Nephron (organoid): ENCODE measurements around the gene KLHDC3.

Experiments used
- H3K27ac Mint-ChIP-seq, 3 experiments: 2 replicates each; pipeline ENCODE4 v1.8.0; 2020; ENCODE audit warnings: mixed read lengths in 3 of 3, mild to moderate bottlenecking in 2 of 3, moderate library complexity in 1 of 3
- H3K27me3 Mint-ChIP-seq: 2 replicates; pipeline ENCODE4 v1.8.0; 2021; ENCODE audit warnings: low read depth, mild to moderate bottlenecking, moderate library complexity, mixed read lengths
- H3K36me3 Mint-ChIP-seq: 2 replicates; pipeline ENCODE4 v1.8.0; 2020; ENCODE audit warnings: low read depth, mixed read lengths
- H3K4me1 Mint-ChIP-seq: 2 replicates; pipeline ENCODE4 v1.8.0; 2020; ENCODE audit warnings: mixed read lengths
- H3K4me3 Mint-ChIP-seq, 3 experiments: 2 replicates each; pipeline ENCODE4 v1.8.0; 2020; ENCODE audit warnings: mild to moderate bottlenecking in 3 of 3, mixed read lengths in 3 of 3, moderate library complexity in 2 of 3
- H3K9me3 Mint-ChIP-seq: 2 replicates; pipeline ENCODE4 v1.8.0; 2020; ENCODE audit warnings: mixed read lengths
- CTCF ChIP-seq, 3 experiments: fragments of 200-600 bp; sonication (generic); IDR thresholded peaks; one replicate each; pipeline ENCODE4 v1.5.0; 2021; ENCODE audit warnings: antibody characterized with exemption in 3 of 3; ENCODE audit not compliant: unreplicated experiment in 3 of 3

The KLHDC3 gene

GRCh38 chr6:42969934-42970333, 44.1 kb upstream of the KLHDC3 start:
- H3K4me1 Mint-ChIP-seq, result no peaks in the 10 kb centered on the region
- no peak overlapping the region for H3K4me3 Mint-ChIP-seq
- no peaks in the 10 kb centered on the region for H3K27me3 Mint-ChIP-seq
- no peak overlapping the region for H3K27ac Mint-ChIP-seq
- no peak for TF ChIP-seq CTCF (IDR thresholded peaks at IDR 0.05; ENCODE audit: unreplicated experiment in 3 of 3)
- no peaks in the 10 kb centered on the region for H3K9me3 Mint-ChIP-seq
- H3K36me3 Mint-ChIP-seq, result peaks cover 18% of the 10 kb centered on the region

GRCh38 chr6:42970871-42971612, 43.0 kb upstream of the KLHDC3 start:
- Mint-ChIP-seq H3K4me1 (no peaks in the 10 kb centered on the region), H3K4me3 (no peak overlapping the region), H3K9me3 (no peaks in the 10 kb centered on the region), H3K27ac (no peak overlapping the region), H3K27me3 (no peaks in the 10 kb centered on the region), H3K36me3 (peaks cover 17% of the 10 kb centered on the region)
- no peak for TF ChIP-seq CTCF (IDR thresholded peaks at IDR 0.05; ENCODE audit: unreplicated experiment in 3 of 3)

GRCh38 chr6:42971746-42972327, 42.2 kb upstream of the KLHDC3 start:
- H3K36me3 Mint-ChIP-seq, result peaks cover 15% of the 10 kb centered on the region
- H3K27me3 Mint-ChIP-seq, result no peaks in the 10 kb centered on the region
- H3K4me1 Mint-ChIP-seq, result peaks cover 3% of the 10 kb centered on the region
- H3K27ac Mint-ChIP-seq, result no peak overlapping the region
- TF ChIP-seq CTCF (IDR thresholded peaks at IDR 0.05; ENCODE audit: unreplicated experiment in 3 of 3), result no peak
- no peaks in the 10 kb centered on the region for H3K9me3 Mint-ChIP-seq
- no peak overlapping the region for H3K4me3 Mint-ChIP-seq

GRCh38 chr6:42973926-42974325, 40.1 kb upstream of the KLHDC3 start:
- TF ChIP-seq CTCF (IDR thresholded peaks at IDR 0.05; ENCODE audit: unreplicated experiment in 3 of 3), result no peak
- H3K36me3 Mint-ChIP-seq, result peaks cover 17% of the 10 kb centered on the region
- H3K27ac Mint-ChIP-seq, result no peak overlapping the region
- no peaks in the 10 kb centered on the region for H3K9me3 Mint-ChIP-seq
- H3K4me1 Mint-ChIP-seq, result peaks cover 11% of the 10 kb centered on the region
- no peaks in the 10 kb centered on the region for H3K27me3 Mint-ChIP-seq
- H3K4me3 Mint-ChIP-seq, result no peak overlapping the region

GRCh38 chr6:42974919-42975505, 39.0 kb upstream of the KLHDC3 start:
- Mint-ChIP-seq H3K27ac (no peak overlapping the region), H3K4me1 (peaks cover 21% of the 10 kb centered on the region), H3K9me3 (no peaks in the 10 kb centered on the region), H3K27me3 (no peaks in the 10 kb centered on the region), H3K36me3 (peaks cover 17% of the 10 kb centered on the region), H3K4me3 (no peak overlapping the region)
- no peak for TF ChIP-seq CTCF (IDR thresholded peaks at IDR 0.05; ENCODE audit: unreplicated experiment in 3 of 3)
